HepG2 (cell line): ENCODE measurements around the gene CDA. TPM values are rescaled to one million over a fixed set of nuclear protein-coding genes. Genes with fewer than 3 reads are reported as not detected.

Experiments
- ATAC-seq: fragments of 200-7000 bp; cut with Tn5 transposase; 3 replicates; pipeline ENCODE4 v1.9.1; 2020; ENCODE audit warnings: mild to moderate bottlenecking, moderate library complexity
- BruUV-seq: library from RNA; stranded (reverse); fragments of 400-500 nt; replicated peaks from 2 replicates; lab custom pipeline; 2021; lab: Mats Ljungman, UMichigan
- CTCF ChIA-PET: fragments of 300-600 bp; formaldehyde crosslinking; extraction: SDS; loops from one replicate; lab custom pipeline; 2021; ENCODE audit warnings: low total read pairs, inconsistent platforms, low intra/inter-chr PET ratio; lab: Yijun Ruan, JAX
- POLR2A ChIA-PET: fragments of 350-600 bp; sonication (Branson Sonifier 250); formaldehyde crosslinking; loops from one replicate; lab custom pipeline; 2020; ENCODE audit warnings: antibody characterized with exemption, inconsistent platforms; lab: Yijun Ruan, JAX
- DNase-seq: peaks from one replicate; pipeline ENCODE4 v3.0.0-alpha.2; 2015; ENCODE audit warnings: low spot score
- FAIRE-seq: peaks from 3 replicates; lab custom pipeline; 2011; peaks lifted over from hg19 to GRCh38; lab: Jason Lieb, UNC
- H2AFZ ChIP-seq: one replicate; pipeline ENCODE4 v1.6.1; 2011; ENCODE audit warnings: low read length, inconsistent platforms
- H3K27ac ChIP-seq: fragments of 300-600 bp; 3 replicates; pipeline ENCODE4 v1.8.0; 2011; ENCODE audit warnings: mixed run types, mild to moderate bottlenecking, mixed read lengths, low read length, inconsistent platforms; ENCODE audit not compliant: insufficient read depth; ENCODE audit errors: extremely low read length
- H3K27me3 ChIP-seq, 2 experiments: fragments of 200-600 bp in 1 of 2; 2 replicates in 1 of 2; 3 replicates in 1 of 2; pipeline versions ENCODE4 v1.6.0 to v1.8.0; 2011; ENCODE audit warnings: low read length in 2 of 2, mild to moderate bottlenecking in 2 of 2, moderate library complexity in 2 of 2, inconsistent platforms in 1 of 2; ENCODE audit not compliant: insufficient read depth in 2 of 2, control insufficient read depth in 1 of 2
- H3K36me3 ChIP-seq, 2 experiments: fragments of 200-600 bp in 1 of 2; replicated peaks in 1 of 2; 2 replicates in 1 of 2; 3 replicates in 1 of 2; pipeline versions ENCODE4 v1.5.1 to v1.8.0; 2011; ENCODE audit warnings: low read length in 2 of 2, inconsistent platforms in 1 of 2; ENCODE audit not compliant: insufficient read depth in 2 of 2, control insufficient read depth in 1 of 2
- H3K4me1 ChIP-seq: 2 replicates; pipeline ENCODE4 v1.5.1; 2012; ENCODE audit warnings: low read length, inconsistent platforms; ENCODE audit not compliant: insufficient read depth
- H3K4me2 ChIP-seq: 2 replicates; pipeline ENCODE4 v1.6.0; 2011; ENCODE audit warnings: low read depth, low read length, inconsistent platforms
- H3K4me3 ChIP-seq, 3 experiments: fragments of 200-600 bp in 1 of 3; sonication (generic), shearing (Covaris generic) in 1 of 3; replicated peaks in 1 of 3; 2 replicates each; pipeline ENCODE4 v1.5.1; 2011 to 2016; ENCODE audit warnings: low read length in 3 of 3, inconsistent platforms in 2 of 3, low read depth in 2 of 3, mild to moderate bottlenecking in 2 of 3, control low read depth in 1 of 3, mixed read lengths in 1 of 3; ENCODE audit not compliant: insufficient read depth in 1 of 3
- H3K79me2 ChIP-seq: one replicate; pipeline ENCODE4 v1.6.1; 2011; ENCODE audit warnings: low read length, inconsistent platforms; ENCODE audit not compliant: insufficient read depth
- H3K9ac ChIP-seq: 2 replicates; pipeline ENCODE4 v1.6.0; 2011; ENCODE audit warnings: mild to moderate bottlenecking, low read depth, low read length, inconsistent platforms; ENCODE audit not compliant: insufficient read depth
- H3K9me3 ChIP-seq: 2 replicates; pipeline ENCODE4 v1.5.1; 2012; ENCODE audit warnings: mild to moderate bottlenecking, low read length
- H4K20me1 ChIP-seq: 2 replicates; pipeline ENCODE4 v1.6.0; 2011; ENCODE audit warnings: inconsistent platforms, mild to moderate bottlenecking, low read length, moderate library complexity; ENCODE audit not compliant: insufficient read depth
- CCDC6 ChIP-seq: sonication (generic); formaldehyde crosslinking; IDR thresholded peaks from 2 replicates; pipeline ENCODE4 v1.8.1; 2022; ENCODE audit warnings: mild to moderate bottlenecking, missing genetic modification reagents, moderate library complexity
- CSRNP2 ChIP-seq: sonication (generic); formaldehyde crosslinking; conservative IDR thresholded peaks from 2 replicates; pipeline ENCODE4 v1.8.0; 2022; ENCODE audit warnings: low read depth, missing genetic modification reagents
- FIP1L1 ChIP-seq: fragments of 200-400 bp; formaldehyde crosslinking; IDR thresholded peaks from 2 replicates; pipeline ENCODE4 v1.6.1; 2018; ENCODE audit warnings: low read depth, mild to moderate bottlenecking, low read length, moderate library complexity, borderline replicate concordance; ENCODE audit not compliant: insufficient read depth
- FLYWCH1 ChIP-seq: sonication (generic); formaldehyde crosslinking; IDR thresholded peaks from 2 replicates; pipeline ENCODE4 v1.8.1; 2023; ENCODE audit warnings: mild to moderate bottlenecking, missing genetic modification reagents
- FUBP1 ChIP-seq: sonication (generic); formaldehyde crosslinking; IDR thresholded peaks from 2 replicates; pipeline ENCODE4 v1.5.1; 2020; ENCODE audit warnings: missing genetic modification reagents, mild to moderate bottlenecking, borderline replicate concordance
- HMG20A ChIP-seq: IDR thresholded peaks from 2 replicates; pipeline ENCODE4 v1.6.1; 2016; ENCODE audit warnings: borderline replicate concordance
- HOXD1 ChIP-seq: sonication (generic); formaldehyde crosslinking; IDR thresholded peaks from 2 replicates; pipeline ENCODE4 v1.5.0; 2020; ENCODE audit warnings: missing genetic modification reagents
- MXD4 ChIP-seq: IDR thresholded peaks from 2 replicates; pipeline ENCODE4 v1.6.1; 2016; ENCODE audit warnings: mild to moderate bottlenecking, missing biosample characterization, missing genetic modification reagents
- TFDP2 ChIP-seq: sonication (generic); formaldehyde crosslinking; IDR thresholded peaks from 2 replicates; pipeline ENCODE4 v1.4.0; 2020; ENCODE audit warnings: missing genetic modification reagents
- TRIM24 ChIP-seq: sonication (generic); formaldehyde crosslinking; IDR thresholded peaks from 2 replicates; pipeline ENCODE4 v1.8.0; 2022; ENCODE audit warnings: mild to moderate bottlenecking, missing genetic modification reagents
- TSC22D2 ChIP-seq: sonication (generic); formaldehyde crosslinking; IDR thresholded peaks from 2 replicates; pipeline ENCODE4 v1.5.1; 2020; ENCODE audit warnings: missing genetic modification reagents, mild to moderate bottlenecking, borderline replicate concordance
- ZHX1 ChIP-seq: sonication (generic); formaldehyde crosslinking; IDR thresholded peaks from 2 replicates; pipeline ENCODE4 v1.8.1; 2022; ENCODE audit warnings: low read depth, mild to moderate bottlenecking, missing genetic modification reagents
- ZNF292 ChIP-seq: sonication (generic); formaldehyde crosslinking; IDR thresholded peaks from 2 replicates; pipeline ENCODE4 v1.8.1; 2022; ENCODE audit warnings: mild to moderate bottlenecking, low read depth, missing genetic modification reagents, borderline replicate concordance
- ZNF30 ChIP-seq: sonication (generic); formaldehyde crosslinking; IDR thresholded peaks from 2 replicates; pipeline ENCODE4 v1.5.0; 2020; ENCODE audit warnings: mild to moderate bottlenecking, missing genetic modification reagents
- ZNF326 ChIP-seq: sonication (generic); formaldehyde crosslinking; IDR thresholded peaks from 2 replicates; pipeline ENCODE4 v1.4.0; 2020; ENCODE audit warnings: missing genetic modification reagents, borderline replicate concordance
- ZSCAN5A ChIP-seq: sonication (generic); formaldehyde crosslinking; IDR thresholded peaks from 2 replicates; pipeline ENCODE4 v1.8.0; 2022; ENCODE audit warnings: mild to moderate bottlenecking, missing genetic modification reagents, borderline replicate concordance
- WGBS: methylation state at CpG from one replicate; pipeline ENCODE4 v1.1.6; 2017; ENCODE audit warnings: low lambda C conversion rate; 5-methylcytosine and 5-hydroxymethylcytosine counted together
- in situ Hi-C: cut with HindIII; loops from 2 replicates; pipeline ENCODE4 v1.10.0; 2017; ENCODE audit warnings: low pct_unique_long_range_greater_than_20kb; ENCODE audit not compliant: extremely low pct_ligation_motif_present
- intact Hi-C: fragments of 100-400 bp; cut with micrococcal nuclease; formaldehyde crosslinking; loops from one replicate; pipeline ENCODE4 v1.10.0; 2022; ENCODE audit not compliant: unreplicated experiment
- polyA plus RNA-seq, 8 experiments: library from polyadenylated mRNA; depleted of rRNA in 3 of 8; stranded (reverse) in 7 of 8; unstranded in 1 of 8; fragments of >200 nt; fragmentation: Illumina TruSeq in 4 of 8; extraction: Trizol in 4 of 8; gene quantifications; 2 replicates each; pipeline versions ENCODE4 v1.2.1 to v1.2.3, GENCODE V29; 2011 to 2016; ENCODE audit warnings: low read depth in 4 of 8, missing spikeins in 1 of 8, mixed read lengths in 1 of 8; ENCODE audit not compliant: insufficient read depth in 1 of 8
- total RNA-seq, 5 experiments: library from RNA; depleted of rRNA; stranded (reverse); fragments of >200 nt; fragmentation: Illumina TruSeq; extraction: Trizol; gene quantifications; 2 replicates each; pipeline ENCODE4 v1.2.3, GENCODE V29; 2016; ENCODE audit warnings: low read depth in 1 of 5

Gene CDA
- total and polyA plus RNA-seq, 2 of the 13 experiments (the other 11 are each of a cell fraction or from before 2014, with no cell fraction given), result 0.66 to 2.1 TPM

GRCh38 chr1:20540281-20540680 is 48.6 kb upstream of the CDA start:
- H3K4me1 ChIP-seq, result peaks cover 17% of the 10 kb centered on the region
- BruUV-seq, result no TSS peak
- no peak overlapping the region for H3K9ac ChIP-seq
- H3K27ac ChIP-seq, result no peak overlapping the region
- H2AFZ ChIP-seq, result no peak overlapping the region
- ATAC-seq (no peak), FAIRE-seq (no peak), DNase-seq (no peak)
- CTCF ChIA-PET, result no interaction called here
- H3K36me3 ChIP-seq, result no peaks in the 10 kb centered on the region
- peaks cover 3 to 45% of the 10 kb centered on the region in 2 experiments; a peak in 3 of 5 replicates for H3K27me3 ChIP-seq
- intact Hi-C loops (no loop called here), in situ Hi-C loops (no loop called here)
- POLR2A ChIA-PET, result no interaction called here
- H3K4me3 ChIP-seq, result no peak overlapping the region
- 83% methylated on average over 1 of the region's 1 CpG for WGBS
- H3K4me2 ChIP-seq, result no peak overlapping the region
- H3K79me2 ChIP-seq, result no peaks in the 10 kb centered on the region
- no peaks in the 10 kb centered on the region for H3K9me3 ChIP-seq
- H4K20me1 ChIP-seq, result no peaks in the 10 kb centered on the region
- TF ChIP-seq CCDC6 (CRISPR knock-in tag), result no peak
- no peak for TF ChIP-seq ZNF326
- no peak for TF ChIP-seq ZNF292 (CRISPR knock-in tag)
- no peak for TF ChIP-seq ZSCAN5A
- no peak for TF ChIP-seq TSC22D2 (CRISPR knock-in tag)
- no peak for TF ChIP-seq TFDP2
- no peak for TF ChIP-seq HOXD1 (CRISPR knock-in tag)
- no peak for TF ChIP-seq ZHX1 (CRISPR knock-in tag)
- no peak for TF ChIP-seq CSRNP2 (CRISPR knock-in tag)
- no peak for TF ChIP-seq FIP1L1
- no peak for TF ChIP-seq FUBP1 (CRISPR knock-in tag)
- TF ChIP-seq TRIM24, result no peak
- TF ChIP-seq FLYWCH1 (CRISPR knock-in tag), result no peak
- no peak for TF ChIP-seq HMG20A
- no peak for TF ChIP-seq ZNF30 (CRISPR knock-in tag)
- no peak for TF ChIP-seq MXD4
